HG02981 (cell line): Measurements from ENCODE around the gene VWA5A.
A peak's percentile ranks its signal among the peaks of the same experiment; 100 is the strongest.

Source experiments
- ATAC-seq: cut with Tn5 transposase; IDR thresholded peaks from one replicate; pipeline ENCODE4 v1.9.1; 2021; ENCODE audit warnings: mild to moderate bottlenecking, moderate library complexity; ENCODE audit not compliant: unreplicated experiment

Gene VWA5A

GRCh38 chr11:124114942-124115781 is at the start of gene VWA5A:
TSS of gene VWA5A (plus strand) at chr11:124115450. CDS start at chr11:124117512, 2,062 bp downstream.
- ATAC-seq: peak; percentile 100

GRCh38 chr11:124068601-124069110 is 46.6 kb upstream of the VWA5A start:
- ATAC-seq: no peak

GRCh38 chr11:124069429-124070401 is 45.5 kb upstream of the VWA5A start:
- ATAC-seq: peak; percentile 75

GRCh38 chr11:124070915-124071622 is 44.2 kb upstream of the VWA5A start:
- ATAC-seq: peak; percentile 85

GRCh38 chr11:124071623-124071948 is 43.7 kb upstream of the VWA5A start:
- ATAC-seq: no peak

GRCh38 chr11:124072147-124072546 is 43.1 kb upstream of the VWA5A start:
- ATAC-seq: no peak

- no peak for ATAC-seq
Measured at GRCh38 chr11:124074554-124074953, 40.7 kb upstream of the VWA5A start.

- ATAC-seq: no peak
Measured at GRCh38 chr11:124075492-124075840, 39.8 kb upstream of the VWA5A start.

- peak; percentile 64 for ATAC-seq
Measured at GRCh38 chr11:124075841-124076651, 39.2 kb upstream of the VWA5A start.

GRCh38 chr11:124077266-124077665 is 38.0 kb upstream of the VWA5A start:
- ATAC-seq: no peak

GRCh38 chr11:124078591-124078990 is 36.7 kb upstream of the VWA5A start:
- no peak for ATAC-seq

GRCh38 chr11:124079631-124080326 is 35.5 kb upstream of the VWA5A start:
- no peak for ATAC-seq

- ATAC-seq: no peak
Measured at GRCh38 chr11:124080327-124081001, 34.8 kb upstream of the VWA5A start.

GRCh38 chr11:124081483-124081882 is 33.8 kb upstream of the VWA5A start:
- no peak for ATAC-seq

GRCh38 chr11:124082371-124082770 is 32.9 kb upstream of the VWA5A start:
- ATAC-seq: no peak

GRCh38 chr11:124085583-124085982 is 29.7 kb upstream of the VWA5A start:
- ATAC-seq: no peak

GRCh38 chr11:124085997-124086846 is 29.0 kb upstream of the VWA5A start:
- no peak for ATAC-seq

GRCh38 chr11:124090996-124091395 is 24.3 kb upstream of the VWA5A start:
- ATAC-seq: no peak
